Progenitor cell of endocrine pancreas (in vitro differentiated cells): ENCODE results near the gene RABGGTB. TPM values are rescaled to one million over a fixed set of nuclear protein-coding genes. Genes with fewer than 3 reads are reported as not detected.
"Not testable (repeated sequence)": the region's sequence is repeated elsewhere in the genome, so short reads cannot be mapped to it uniquely, and the experiment has no call there.

Experiments used
- DNase-seq: peaks from one replicate; pipeline ENCODE4 v3.0.0; 2021; ENCODE audit warnings: low spot score; ENCODE audit not compliant: unreplicated experiment
- H3K27ac Mint-ChIP-seq: 2 replicates; pipeline ENCODE4 v1.8.0; 2021; ENCODE audit warnings: mild to moderate bottlenecking, moderate library complexity, mixed read lengths
- H3K27me3 Mint-ChIP-seq: 2 replicates; pipeline ENCODE4 v1.8.0; 2021; ENCODE audit warnings: mixed read lengths
- H3K36me3 Mint-ChIP-seq: 2 replicates; pipeline ENCODE4 v1.8.0; 2022; ENCODE audit warnings: mixed read lengths; ENCODE audit not compliant: insufficient read depth
- H3K4me1 Mint-ChIP-seq: 2 replicates; pipeline ENCODE4 v1.8.0; 2021; ENCODE audit warnings: low read depth, mixed read lengths
- H3K4me3 Mint-ChIP-seq: 2 replicates; pipeline ENCODE4 v1.8.0; 2021; ENCODE audit warnings: low read depth, mild to moderate bottlenecking, moderate library complexity, mixed read lengths
- H3K9me3 Mint-ChIP-seq: 2 replicates; pipeline ENCODE4 v1.8.0; 2021; ENCODE audit warnings: low read depth, mixed read lengths
- CTCF ChIP-seq: fragments of 200-600 bp; sonication (generic); IDR thresholded peaks from one replicate; pipeline ENCODE4 v1.5.0; 2021; ENCODE audit warnings: antibody characterized with exemption, mild to moderate bottlenecking; ENCODE audit not compliant: unreplicated experiment
- total RNA-seq: library from RNA; stranded (reverse); gene quantifications from 2 replicates; pipeline ENCODE4 v1.2.1, GENCODE V29; 2021

The RABGGTB gene
- total RNA-seq, 1 donor from 2014 or later: 86.4 TPM

DNA sequence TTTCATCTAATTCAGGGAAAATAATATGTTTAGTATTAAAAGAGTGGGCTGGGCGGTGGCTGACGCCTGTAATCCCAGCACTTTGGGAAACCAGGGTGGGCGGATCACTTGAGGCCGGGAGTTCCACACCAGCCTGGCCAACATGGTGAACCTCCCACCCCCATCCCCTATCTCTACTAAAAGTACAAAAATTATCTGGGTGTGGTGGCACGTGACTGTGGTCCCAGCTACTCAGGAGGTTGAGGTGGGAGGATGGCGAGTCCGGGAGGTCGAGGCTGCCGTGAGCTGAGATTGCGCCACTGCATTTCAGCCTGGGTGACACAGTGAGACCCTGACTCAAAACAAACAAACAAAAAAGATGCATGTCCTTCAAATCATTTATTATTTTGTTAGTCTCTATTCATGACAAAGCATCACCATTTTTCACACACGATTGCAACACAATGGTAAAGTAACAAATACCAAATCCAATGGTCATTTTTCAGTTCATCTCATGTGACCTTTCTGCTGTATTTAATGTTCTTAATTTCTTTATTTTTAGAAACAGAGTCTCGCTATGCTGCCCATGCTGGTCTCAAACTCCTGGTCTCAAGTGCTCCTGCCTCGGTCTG lies 11.7 kb downstream of the RABGGTB start:
- peaks cover 30% of the 10 kb centered on the region for H3K36me3 Mint-ChIP-seq
- no peak overlapping the region for H3K4me3 Mint-ChIP-seq
- peak overlapping the region; percentile 39 for H3K27ac Mint-ChIP-seq
- H3K4me1 Mint-ChIP-seq: no peaks in the 10 kb centered on the region
- DNase-seq: no peak
- H3K27me3 Mint-ChIP-seq: no peaks in the 10 kb centered on the region
- TF ChIP-seq CTCF: no peak
- no peaks in the 10 kb centered on the region for H3K9me3 Mint-ChIP-seq

DNA sequence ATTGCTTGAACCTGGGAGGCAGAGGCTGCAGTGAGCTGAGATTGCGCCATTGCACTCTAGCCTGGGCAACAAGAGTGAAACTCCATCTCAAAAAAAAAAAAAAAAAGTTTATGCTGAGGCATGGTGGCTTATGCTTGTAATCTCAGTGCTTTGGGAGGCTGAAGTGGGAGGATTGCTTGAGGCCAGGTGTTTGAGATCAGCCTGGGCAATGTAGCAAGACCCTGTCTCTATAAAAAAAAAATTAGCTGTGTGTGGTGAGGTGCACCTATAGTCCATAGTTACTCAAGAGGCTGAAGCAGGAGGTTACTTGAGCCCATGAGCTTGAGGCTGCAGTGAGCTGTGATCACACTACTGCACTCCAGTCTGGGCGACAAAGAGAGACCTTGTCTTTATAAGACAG lies 15.4 kb downstream of the RABGGTB start:
- not testable (repeated sequence) for H3K4me3 Mint-ChIP-seq, DNase-seq, H3K27me3 Mint-ChIP-seq, H3K9me3 Mint-ChIP-seq, H3K4me1 Mint-ChIP-seq
- Mint-ChIP-seq H3K36me3 (peaks cover 13% of the 10 kb centered on the region), H3K27ac (peak overlapping the region; percentile 29)

GRCh38 chr1:75808921-75809320 lies 22.9 kb downstream of the RABGGTB start:
- H3K27me3 Mint-ChIP-seq: no peaks in the 10 kb centered on the region
- H3K36me3 Mint-ChIP-seq: no peaks in the 10 kb centered on the region
- no peak for TF ChIP-seq CTCF
- H3K27ac Mint-ChIP-seq: no peak overlapping the region
- no peak overlapping the region for H3K4me3 Mint-ChIP-seq
- H3K9me3 Mint-ChIP-seq: no peaks in the 10 kb centered on the region
- DNase-seq: no peak
- peaks cover 1% of the 10 kb centered on the region for H3K4me1 Mint-ChIP-seq

DNA sequence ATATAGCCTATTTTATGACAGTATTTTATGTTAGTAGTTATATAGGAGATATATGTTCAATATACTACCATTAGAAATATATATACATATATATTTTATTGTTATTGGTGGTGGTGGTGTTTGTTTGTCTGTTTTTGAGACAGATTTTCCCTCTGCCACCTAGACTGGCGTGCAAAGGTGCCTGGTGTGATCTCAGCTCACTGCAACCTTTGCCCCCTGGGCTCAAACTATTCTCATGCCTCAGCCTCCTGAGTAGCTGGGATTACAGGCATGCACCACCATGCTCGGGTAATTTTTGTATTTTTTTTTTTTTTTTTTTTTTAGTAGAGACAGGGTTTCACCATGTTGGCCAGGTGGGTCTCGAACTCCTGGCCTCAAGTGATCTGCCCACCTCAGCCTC lies 24.1 kb downstream of the RABGGTB start:
- not testable (repeated sequence) for H3K9me3 Mint-ChIP-seq, DNase-seq, H3K4me1 Mint-ChIP-seq, H3K27me3 Mint-ChIP-seq, H3K27ac Mint-ChIP-seq, H3K36me3 Mint-ChIP-seq, H3K4me3 Mint-ChIP-seq

- Mint-ChIP-seq H3K27ac (no peak overlapping the region), H3K27me3 (no peaks in the 10 kb centered on the region), H3K4me3 (no peak overlapping the region), H3K36me3 (no peaks in the 10 kb centered on the region), H3K9me3 (no peaks in the 10 kb centered on the region), H3K4me1 (peaks cover 1% of the 10 kb centered on the region)
- no peak for DNase-seq
- no peak for TF ChIP-seq CTCF
These were observed 25.3 kb downstream of the RABGGTB start for GRCh38 chr1:75811211-75811981.

GRCh38 chr1:75812065-75812464 lies 26.0 kb downstream of the RABGGTB start:
- H3K9me3 Mint-ChIP-seq: no peaks in the 10 kb centered on the region
- TF ChIP-seq CTCF: no peak
- no peak overlapping the region for H3K4me3 Mint-ChIP-seq
- H3K4me1 Mint-ChIP-seq: peaks cover 1% of the 10 kb centered on the region
- H3K36me3 Mint-ChIP-seq: no peaks in the 10 kb centered on the region
- no peak overlapping the region for H3K27ac Mint-ChIP-seq
- H3K27me3 Mint-ChIP-seq: no peaks in the 10 kb centered on the region
- DNase-seq: no peak

DNA sequence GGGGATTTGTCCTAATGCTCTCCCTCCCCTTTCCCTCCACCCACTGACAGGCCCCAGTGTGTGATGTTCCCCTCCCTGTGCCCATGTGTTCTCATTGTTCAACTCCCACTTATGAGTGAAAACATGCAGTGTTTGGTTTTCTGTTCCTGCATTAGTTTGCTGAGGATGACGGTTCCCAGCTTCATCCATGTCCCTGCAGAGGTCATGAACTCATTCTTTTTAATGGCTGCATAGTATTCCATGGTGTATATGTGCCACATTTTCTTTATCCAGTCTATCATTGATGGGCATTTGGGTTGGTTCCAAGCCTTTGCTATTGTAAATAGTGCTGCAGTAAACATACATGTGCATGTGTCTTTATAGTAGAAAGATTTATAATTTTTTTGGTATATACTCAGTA lies 37.5 kb downstream of the RABGGTB start:
- Mint-ChIP-seq H3K9me3 (peaks cover 12% of the 10 kb centered on the region), H3K36me3 (peaks cover 14% of the 10 kb centered on the region)
- H3K4me1 Mint-ChIP-seq, H3K27ac Mint-ChIP-seq, H3K27me3 Mint-ChIP-seq, H3K4me3 Mint-ChIP-seq, DNase-seq: not testable (repeated sequence)
